Coronary artery (tissue), 2 donors: ENCODE measurements around the gene AFF4.

ENCODE experiments used
- DNase-seq: peaks from one replicate; pipeline ENCODE4 v3.0.0-alpha.2; 2017; ENCODE audit warnings: low spot score
- H3K27ac ChIP-seq, 2 donors: fragments of 200-600 bp; sonication (generic); one replicate each; pipeline ENCODE4 v1.5.1; 2016 to 2019
- H3K4me3 ChIP-seq: fragments of 200-600 bp; sonication (generic); 2 replicates; pipeline ENCODE4 v1.5.1; 2016; ENCODE audit warnings: mild to moderate bottlenecking, moderate library complexity
- CTCF ChIP-seq: fragments of 200-600 bp; sonication (generic); IDR thresholded peaks from one replicate; pipeline ENCODE4 v1.5.1; 2019; ENCODE audit warnings: antibody characterized with exemption

The AFF4 gene

DNA sequence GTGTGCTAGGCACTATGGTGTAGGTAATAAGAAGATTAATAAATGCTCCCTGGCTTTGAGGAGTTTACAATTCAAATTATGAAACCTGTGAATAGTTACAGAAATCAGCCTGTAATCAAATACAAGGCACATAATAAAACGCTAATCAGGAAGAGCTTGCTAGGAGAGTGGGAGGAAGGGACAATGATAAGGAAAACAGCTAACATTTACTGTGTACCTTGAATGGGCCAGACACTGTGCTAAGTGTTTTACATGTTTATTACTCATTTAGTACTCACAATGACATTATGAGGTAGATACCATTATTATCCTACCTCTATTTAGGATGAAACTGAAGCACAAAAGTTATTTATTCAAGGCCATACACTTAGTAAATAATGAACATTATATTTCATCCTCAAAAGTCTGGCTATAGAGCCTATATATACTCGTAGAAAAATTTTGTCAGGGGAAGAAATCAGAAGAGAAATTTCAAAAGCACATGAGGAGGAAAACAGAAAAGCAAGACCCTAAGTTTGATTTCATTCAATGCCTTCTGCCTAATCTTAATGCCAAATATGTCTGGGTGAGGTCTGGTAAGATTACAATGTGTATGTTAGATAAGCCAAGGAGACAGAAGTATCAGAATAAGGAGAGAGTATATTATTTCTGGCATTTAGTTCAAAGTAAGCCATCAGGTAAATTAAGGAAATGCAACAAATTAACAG is 35.9 kb downstream of the AFF4 start:
- H3K4me3 ChIP-seq, result no peak overlapping the region
- DNase-seq, result no peak
- H3K27ac ChIP-seq, result no peak overlapping the region
- TF ChIP-seq CTCF, result no peak

GRCh38 chr5:132926437-132926836 is 37.0 kb downstream of the AFF4 start:
- H3K4me3 ChIP-seq, result no peak overlapping the region
- no peak overlapping the region for H3K27ac ChIP-seq
- no peak for TF ChIP-seq CTCF
- no peak for DNase-seq

DNA sequence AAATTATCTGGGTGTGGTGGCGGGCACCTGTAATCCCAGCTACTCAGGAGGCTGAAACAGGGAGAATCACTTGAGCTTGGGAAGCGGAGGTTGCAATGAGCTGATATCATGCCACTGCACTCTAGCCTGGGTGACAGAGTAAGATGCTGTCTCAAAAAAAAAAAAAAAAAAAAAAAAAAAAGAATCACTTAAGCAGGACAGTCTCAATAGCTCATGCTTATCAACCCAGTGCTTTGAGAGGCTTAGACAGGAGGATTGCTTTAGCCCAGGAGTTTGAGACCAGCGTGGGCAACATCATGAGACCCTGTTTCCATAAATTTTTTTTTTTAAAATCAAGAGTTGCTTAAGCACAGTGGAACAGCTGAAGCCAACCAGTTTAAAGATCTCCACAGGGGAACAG is 47.3 kb downstream of the AFF4 start:
- Histone ChIP-seq H3K4me3 (no peak overlapping the region), H3K27ac (no peak overlapping the region)
- TF ChIP-seq CTCF, result no peak
- no peak for DNase-seq

GRCh38 chr5:132915681-132916080 is 47.8 kb downstream of the AFF4 start:
- no peak for TF ChIP-seq CTCF
- Histone ChIP-seq H3K27ac (no peak overlapping the region), H3K4me3 (no peak overlapping the region)
- DNase-seq, result no peak

DNA sequence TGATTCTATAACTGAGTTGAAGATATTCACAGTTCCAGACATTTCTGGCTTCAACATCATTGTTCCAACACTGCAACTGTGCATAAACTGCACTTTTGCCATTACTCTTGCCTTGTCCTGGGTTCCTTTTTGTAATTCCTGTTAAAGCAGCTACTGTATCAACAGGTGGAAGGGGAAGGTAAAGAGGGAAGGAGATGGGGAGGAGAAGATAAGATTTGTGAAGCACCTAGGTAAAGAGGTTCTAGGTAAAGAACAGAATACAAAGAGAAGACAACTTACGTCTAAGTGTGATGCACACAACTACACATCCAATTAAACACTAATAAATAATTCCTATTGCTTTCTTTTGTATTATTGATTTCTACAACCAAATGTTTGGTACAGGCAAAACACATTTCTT is 53.7 kb downstream of the AFF4 start:
- no peak for DNase-seq
- no peak overlapping the region for H3K4me3 ChIP-seq
- no peak overlapping the region for H3K27ac ChIP-seq
- TF ChIP-seq CTCF, result no peak

GRCh38 chr5:132907161-132907560 is 56.3 kb downstream of the AFF4 start:
- Histone ChIP-seq H3K4me3 (no peak overlapping the region), H3K27ac (no peak overlapping the region)
- TF ChIP-seq CTCF, result no peak
- DNase-seq, result no peak

GRCh38 chr5:132905938-132906337 is 57.5 kb downstream of the AFF4 start:
- Histone ChIP-seq H3K27ac (no peak overlapping the region), H3K4me3 (no peak overlapping the region)
- DNase-seq, result no peak
- TF ChIP-seq CTCF, result no peak
